Liver (tissue), 9 donors: ENCODE results near the gene CFAP97D2. TPM values are rescaled to one million over a fixed set of nuclear protein-coding genes. Genes with fewer than 3 reads are reported as not detected.
"Not testable (repeated sequence)": the region's sequence is repeated elsewhere in the genome, so short reads cannot be mapped to it uniquely, and the experiment has no call there.

ENCODE experiments used
- DNase-seq: peaks from one replicate; pipeline ENCODE4 v3.0.0-alpha.2; 2017; ENCODE audit warnings: low spot score
- H3K27ac ChIP-seq, 2 donors: one replicate each; pipeline ENCODE4 v1.7.0; 2013; ENCODE audit warnings: inconsistent platforms in 2 of 2, low read length in 2 of 2, control low read depth in 1 of 2, low read depth in 1 of 2, mild to moderate bottlenecking in 1 of 2
- H3K27me3 ChIP-seq, 4 donors: one replicate each; pipeline versions ENCODE4 v1.6.1 to v1.7.0; 2013; ENCODE audit warnings: low read length in 3 of 4, inconsistent platforms in 1 of 4, mild to moderate bottlenecking in 1 of 4, moderate library complexity in 1 of 4; ENCODE audit not compliant: control insufficient read depth in 4 of 4, insufficient read depth in 4 of 4
- H3K36me3 ChIP-seq, 4 donors: one replicate each; pipeline versions ENCODE4 v1.6.1 to v1.7.0; 2013; ENCODE audit warnings: low read length in 3 of 4, mild to moderate bottlenecking in 3 of 4, low read depth in 1 of 4, moderate library complexity in 1 of 4; ENCODE audit not compliant: control insufficient read depth in 4 of 4, insufficient read depth in 3 of 4
- H3K4me1 ChIP-seq, 4 donors: one replicate each; pipeline versions ENCODE4 v1.6.1 to v1.7.0; 2013; ENCODE audit warnings: low read length in 3 of 4, mild to moderate bottlenecking in 3 of 4, moderate library complexity in 1 of 4; ENCODE audit not compliant: control insufficient read depth in 4 of 4, insufficient read depth in 4 of 4
- H3K4me3 ChIP-seq, 3 donors: one replicate each; pipeline versions ENCODE4 v1.6.1 to v1.7.0; 2013; ENCODE audit warnings: low read length in 3 of 3, control low read depth in 1 of 3, low read depth in 1 of 3, mild to moderate bottlenecking in 1 of 3
- H3K9ac ChIP-seq, 2 donors: one replicate each; pipeline ENCODE4 v1.7.0; 2013; ENCODE audit warnings: low read length in 2 of 2, mild to moderate bottlenecking in 2 of 2, moderate library complexity in 2 of 2, control low read depth in 1 of 2, low read depth in 1 of 2
- H3K9me3 ChIP-seq, 4 donors: one replicate each; pipeline versions ENCODE4 v1.6.1 to v1.7.0; 2013; ENCODE audit warnings: low read length in 3 of 4; ENCODE audit not compliant: control insufficient read depth in 4 of 4
- EGR1 ChIP-seq, 2 donors: IDR thresholded peaks; 2 replicates each; pipeline ENCODE4 v1.6.1; 2016 to 2018; ENCODE audit warnings: antibody characterized with exemption in 2 of 2, low read depth in 2 of 2
- FOXA1 ChIP-seq: IDR thresholded peaks from 2 replicates; pipeline ENCODE4 v1.6.1; 2016; ENCODE audit warnings: antibody characterized with exemption
- FOXA2 ChIP-seq: IDR thresholded peaks from 2 replicates; pipeline ENCODE4 v1.6.1; 2016; ENCODE audit warnings: antibody characterized with exemption
- HNF4A ChIP-seq, 2 donors: conservative IDR thresholded peaks; 2 replicates each; pipeline ENCODE4 v1.6.1; 2016; ENCODE audit warnings: antibody characterized with exemption in 2 of 2, mild to moderate bottlenecking in 2 of 2
- JUND ChIP-seq, 2 donors: IDR thresholded peaks; 2 replicates each; pipeline ENCODE4 v1.6.1; 2016; ENCODE audit warnings: antibody characterized with exemption in 2 of 2
- NR2F2 ChIP-seq: IDR thresholded peaks from 2 replicates; pipeline ENCODE4 v1.6.1; 2016; ENCODE audit warnings: antibody characterized with exemption
- RAD21 ChIP-seq, 2 donors: IDR thresholded peaks; 2 replicates each; pipeline ENCODE4 v1.6.1; 2016; ENCODE audit warnings: antibody characterized with exemption in 2 of 2, mild to moderate bottlenecking in 2 of 2
- RXRA ChIP-seq, 2 donors: IDR thresholded peaks; 2 replicates each; pipeline ENCODE4 v1.6.1; 2017 to 2018; ENCODE audit warnings: antibody characterized with exemption in 2 of 2, mild to moderate bottlenecking in 1 of 2
- SP1 ChIP-seq: IDR thresholded peaks from 2 replicates; pipeline ENCODE4 v1.6.1; 2018; ENCODE audit warnings: antibody characterized with exemption, mild to moderate bottlenecking
- TAF1 ChIP-seq: conservative IDR thresholded peaks from 2 replicates; pipeline ENCODE4 v1.6.1; 2016; ENCODE audit warnings: antibody characterized with exemption, mild to moderate bottlenecking
- YY1 ChIP-seq: IDR thresholded peaks from 2 replicates; pipeline ENCODE4 v1.6.1; 2016; ENCODE audit warnings: antibody characterized with exemption, mild to moderate bottlenecking
- WGBS: extraction: QIAGEN DNeasy Blood & Tissue Kit; methylation state at CpG from one replicate; pipeline ENCODE4 v1.1.7; 2013; 5-methylcytosine and 5-hydroxymethylcytosine counted together
- polyA plus RNA-seq, 2 donors: library from polyadenylated mRNA; stranded (reverse) in 1 of 2; unstranded in 1 of 2; fragments of 200-250 nt in 1 of 2; fragments of >200 nt in 1 of 2; fragmentation: Nextera tagmentation in 1 of 2; extraction: Ambion mirVana in 1 of 2; gene quantifications; one replicate each; pipeline versions ENCODE4 v1.2.1 to v1.2.3, GENCODE V29; 2013 to 2015
- total RNA-seq, 2 donors: library from RNA; depleted of rRNA; stranded (reverse); fragments of >200 nt; gene quantifications; one replicate each; pipeline ENCODE4 v1.2.3, GENCODE V29; 2014
- TF ChIP-seq, protein P1 (sequence below): IDR thresholded peaks from 2 replicates; pipeline ENCODE4 v1.6.1; 2016; ENCODE audit warnings: antibody characterized with exemption
- TF ChIP-seq, protein P2 (sequence below): IDR thresholded peaks from 2 replicates; pipeline ENCODE4 v1.6.1; 2016; ENCODE audit warnings: antibody characterized with exemption
- TF ChIP-seq, protein P3 (sequence below): fragments of 150-350 bp; IDR thresholded peaks from 2 replicates; pipeline ENCODE4 v1.5.1; 2017; ENCODE audit warnings: improper control_type of control experiment, low read depth, low read length; ENCODE audit not compliant: missing input control
- TF ChIP-seq, protein P4 (sequence below): IDR thresholded peaks from 2 replicates; pipeline ENCODE4 v1.6.1; 2016; ENCODE audit warnings: antibody characterized with exemption, mild to moderate bottlenecking
- TF ChIP-seq, protein P5 (sequence below): IDR thresholded peaks from 2 replicates; pipeline ENCODE4 v1.6.1; 2016; ENCODE audit warnings: antibody characterized with exemption
- donor health status: healthy.
- donor health status: healthy.
- donor health status: healthy.
- donor health status: healthy.
- donor health status: healthy.

CFAP97D2 gene
- total and polyA plus RNA-seq, 4 donors = not detected

DNA sequence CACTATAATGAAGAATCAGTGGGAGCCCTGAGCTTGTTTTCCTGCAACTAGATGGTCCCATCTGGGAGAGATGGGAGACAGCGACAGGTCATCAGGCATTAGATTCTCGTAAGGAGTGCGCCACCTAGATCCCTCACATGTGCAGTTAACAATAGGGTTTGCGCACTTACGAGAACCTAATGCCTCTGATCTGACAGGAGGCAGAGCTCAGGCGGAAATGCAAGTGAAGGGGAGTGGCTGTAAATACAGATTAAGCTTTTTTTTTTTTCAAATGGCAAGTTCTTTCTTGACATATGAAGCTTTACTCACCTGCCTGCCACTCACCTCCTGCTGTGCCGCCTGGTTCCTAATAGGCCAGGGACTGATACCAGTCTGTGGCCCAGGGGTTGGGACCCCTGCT is 70.0 kb downstream of the CFAP97D2 start (continued):
- TF ChIP-seq, protein P1, sequence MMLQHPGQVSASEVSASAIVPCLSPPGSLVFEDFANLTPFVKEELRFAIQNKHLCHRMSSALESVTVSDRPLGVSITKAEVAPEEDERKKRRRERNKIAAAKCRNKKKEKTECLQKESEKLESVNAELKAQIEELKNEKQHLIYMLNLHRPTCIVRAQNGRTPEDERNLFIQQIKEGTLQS = no peak
- no peak for TF ChIP-seq FOXA2
- TF ChIP-seq, protein P2, sequence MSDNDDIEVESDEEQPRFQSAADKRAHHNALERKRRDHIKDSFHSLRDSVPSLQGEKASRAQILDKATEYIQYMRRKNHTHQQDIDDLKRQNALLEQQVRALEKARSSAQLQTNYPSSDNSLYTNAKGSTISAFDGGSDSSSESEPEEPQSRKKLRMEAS = no peak
- no peak for TF ChIP-seq RXRA (IDR thresholded peaks at IDR 0.05)
- no peak for TF ChIP-seq FOXA1
- TF ChIP-seq TAF1 = no peak
- TF ChIP-seq EGR1 (IDR thresholded peaks at IDR 0.05; ENCODE audit: low read depth in 2 of 2) = no peak
- TF ChIP-seq SP1 = no peak

DNA sequence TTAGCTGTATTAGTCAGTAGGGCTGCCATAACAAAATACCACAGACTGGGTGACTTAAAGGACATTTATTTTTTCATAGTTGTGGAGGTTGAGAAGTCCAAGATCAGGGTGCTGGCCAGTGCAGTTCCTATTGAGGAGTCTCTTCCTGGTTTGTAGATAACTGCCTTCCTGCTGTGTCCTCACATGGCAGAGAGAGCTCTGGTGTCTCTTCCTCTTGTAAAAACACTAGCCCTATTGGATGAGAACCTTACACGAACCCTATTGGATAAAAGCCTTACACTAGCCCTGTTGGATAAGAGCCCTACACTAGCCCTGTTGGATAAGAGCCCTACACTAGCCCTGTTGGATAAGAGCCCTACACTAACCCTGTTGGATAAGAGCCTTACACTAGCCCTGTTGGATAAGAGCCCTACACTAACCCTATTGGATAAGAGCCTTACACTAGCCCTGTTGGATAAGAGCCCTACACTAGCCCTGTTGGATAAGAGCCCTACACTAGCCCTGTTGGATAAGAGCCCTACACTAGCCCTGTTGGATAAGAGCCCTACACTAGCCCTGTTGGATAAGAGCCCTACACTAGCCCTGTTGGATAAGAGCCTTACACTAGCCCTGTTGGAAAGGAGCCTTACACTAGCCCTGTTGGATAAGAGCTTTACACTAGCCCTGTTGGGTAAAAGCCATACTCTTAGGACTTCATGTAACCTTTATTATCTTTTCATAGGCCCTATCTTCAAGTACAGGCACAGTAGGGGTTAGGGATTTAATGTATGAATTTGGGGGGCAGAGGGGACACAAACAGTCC is 72.8 kb downstream of the CFAP97D2 start:
- not testable (repeated sequence) for H3K4me1 ChIP-seq, H3K4me3 ChIP-seq, DNase-seq, H3K27ac ChIP-seq, H3K9me3 ChIP-seq, H3K27me3 ChIP-seq, H3K9ac ChIP-seq
- peaks cover 15 to 67% (median 60%) of the 10 kb centered on the region in 4 donors for H3K36me3 ChIP-seq
- WGBS = 90% methylated on average over 1 of the region's 1 CpG

DNA sequence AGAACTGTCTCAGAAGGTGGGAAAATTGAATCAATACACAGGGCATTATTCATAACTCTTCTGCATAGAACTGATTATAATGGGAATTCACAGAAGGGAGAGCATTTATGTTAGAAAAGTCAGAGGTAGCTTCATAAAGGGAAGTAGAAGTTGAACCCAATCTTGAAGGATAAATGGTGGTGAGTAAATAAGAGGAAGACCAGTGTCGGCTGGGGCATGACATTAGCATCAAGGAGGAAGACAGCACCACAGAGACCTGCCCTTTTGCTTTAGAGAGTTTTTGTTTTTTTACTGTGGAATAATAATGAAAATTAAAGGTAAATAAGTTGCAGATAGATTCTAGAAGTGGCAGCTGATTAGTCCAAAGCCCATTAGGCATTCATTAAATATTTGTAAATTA is 77.5 kb downstream of the CFAP97D2 start:
- no peak for DNase-seq
- WGBS = 80% methylated on average over 1 of the region's 1 CpG
- H3K27me3 ChIP-seq = no peaks in the 10 kb centered on the region
- TF ChIP-seq RXRA (IDR thresholded peaks at IDR 0.05) (no peak), NR2F2 (no peak), RAD21 (IDR thresholded peaks at IDR 0.05) (no peak), EGR1 (IDR thresholded peaks at IDR 0.05; ENCODE audit: low read depth in 2 of 2) (no peak), YY1 (no peak), JUND (IDR thresholded peaks at IDR 0.05) (no peak), HNF4A (conservative IDR thresholded peaks at IDR 0.05) (no peak), TAF1 (no peak), FOXA1 (no peak)
- TF ChIP-seq, protein P3, sequence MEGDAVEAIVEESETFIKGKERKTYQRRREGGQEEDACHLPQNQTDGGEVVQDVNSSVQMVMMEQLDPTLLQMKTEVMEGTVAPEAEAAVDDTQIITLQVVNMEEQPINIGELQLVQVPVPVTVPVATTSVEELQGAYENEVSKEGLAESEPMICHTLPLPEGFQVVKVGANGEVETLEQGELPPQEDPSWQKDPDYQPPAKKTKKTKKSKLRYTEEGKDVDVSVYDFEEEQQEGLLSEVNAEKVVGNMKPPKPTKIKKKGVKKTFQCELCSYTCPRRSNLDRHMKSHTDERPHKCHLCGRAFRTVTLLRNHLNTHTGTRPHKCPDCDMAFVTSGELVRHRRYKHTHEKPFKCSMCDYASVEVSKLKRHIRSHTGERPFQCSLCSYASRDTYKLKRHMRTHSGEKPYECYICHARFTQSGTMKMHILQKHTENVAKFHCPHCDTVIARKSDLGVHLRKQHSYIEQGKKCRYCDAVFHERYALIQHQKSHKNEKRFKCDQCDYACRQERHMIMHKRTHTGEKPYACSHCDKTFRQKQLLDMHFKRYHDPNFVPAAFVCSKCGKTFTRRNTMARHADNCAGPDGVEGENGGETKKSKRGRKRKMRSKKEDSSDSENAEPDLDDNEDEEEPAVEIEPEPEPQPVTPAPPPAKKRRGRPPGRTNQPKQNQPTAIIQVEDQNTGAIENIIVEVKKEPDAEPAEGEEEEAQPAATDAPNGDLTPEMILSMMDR = no peak
- TF ChIP-seq, protein P4, sequence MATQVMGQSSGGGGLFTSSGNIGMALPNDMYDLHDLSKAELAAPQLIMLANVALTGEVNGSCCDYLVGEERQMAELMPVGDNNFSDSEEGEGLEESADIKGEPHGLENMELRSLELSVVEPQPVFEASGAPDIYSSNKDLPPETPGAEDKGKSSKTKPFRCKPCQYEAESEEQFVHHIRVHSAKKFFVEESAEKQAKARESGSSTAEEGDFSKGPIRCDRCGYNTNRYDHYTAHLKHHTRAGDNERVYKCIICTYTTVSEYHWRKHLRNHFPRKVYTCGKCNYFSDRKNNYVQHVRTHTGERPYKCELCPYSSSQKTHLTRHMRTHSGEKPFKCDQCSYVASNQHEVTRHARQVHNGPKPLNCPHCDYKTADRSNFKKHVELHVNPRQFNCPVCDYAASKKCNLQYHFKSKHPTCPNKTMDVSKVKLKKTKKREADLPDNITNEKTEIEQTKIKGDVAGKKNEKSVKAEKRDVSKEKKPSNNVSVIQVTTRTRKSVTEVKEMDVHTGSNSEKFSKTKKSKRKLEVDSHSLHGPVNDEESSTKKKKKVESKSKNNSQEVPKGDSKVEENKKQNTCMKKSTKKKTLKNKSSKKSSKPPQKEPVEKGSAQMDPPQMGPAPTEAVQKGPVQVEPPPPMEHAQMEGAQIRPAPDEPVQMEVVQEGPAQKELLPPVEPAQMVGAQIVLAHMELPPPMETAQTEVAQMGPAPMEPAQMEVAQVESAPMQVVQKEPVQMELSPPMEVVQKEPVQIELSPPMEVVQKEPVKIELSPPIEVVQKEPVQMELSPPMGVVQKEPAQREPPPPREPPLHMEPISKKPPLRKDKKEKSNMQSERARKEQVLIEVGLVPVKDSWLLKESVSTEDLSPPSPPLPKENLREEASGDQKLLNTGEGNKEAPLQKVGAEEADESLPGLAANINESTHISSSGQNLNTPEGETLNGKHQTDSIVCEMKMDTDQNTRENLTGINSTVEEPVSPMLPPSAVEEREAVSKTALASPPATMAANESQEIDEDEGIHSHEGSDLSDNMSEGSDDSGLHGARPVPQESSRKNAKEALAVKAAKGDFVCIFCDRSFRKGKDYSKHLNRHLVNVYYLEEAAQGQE = no peak
- TF ChIP-seq, protein P5, sequence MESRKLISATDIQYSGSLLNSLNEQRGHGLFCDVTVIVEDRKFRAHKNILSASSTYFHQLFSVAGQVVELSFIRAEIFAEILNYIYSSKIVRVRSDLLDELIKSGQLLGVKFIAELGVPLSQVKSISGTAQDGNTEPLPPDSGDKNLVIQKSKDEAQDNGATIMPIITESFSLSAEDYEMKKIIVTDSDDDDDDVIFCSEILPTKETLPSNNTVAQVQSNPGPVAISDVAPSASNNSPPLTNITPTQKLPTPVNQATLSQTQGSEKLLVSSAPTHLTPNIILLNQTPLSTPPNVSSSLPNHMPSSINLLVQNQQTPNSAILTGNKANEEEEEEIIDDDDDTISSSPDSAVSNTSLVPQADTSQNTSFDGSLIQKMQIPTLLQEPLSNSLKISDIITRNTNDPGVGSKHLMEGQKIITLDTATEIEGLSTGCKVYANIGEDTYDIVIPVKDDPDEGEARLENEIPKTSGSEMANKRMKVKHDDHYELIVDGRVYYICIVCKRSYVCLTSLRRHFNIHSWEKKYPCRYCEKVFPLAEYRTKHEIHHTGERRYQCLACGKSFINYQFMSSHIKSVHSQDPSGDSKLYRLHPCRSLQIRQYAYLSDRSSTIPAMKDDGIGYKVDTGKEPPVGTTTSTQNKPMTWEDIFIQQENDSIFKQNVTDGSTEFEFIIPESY = no peak
- TF ChIP-seq, protein P1 = no peak
- TF ChIP-seq, protein P2 = no peak
- H3K9me3 ChIP-seq = no peaks in the 10 kb centered on the region
- no peak overlapping the region for H3K27ac ChIP-seq
- no peak overlapping the region for H3K4me3 ChIP-seq
- H3K4me1 ChIP-seq = no peaks in the 10 kb centered on the region
- peaks cover 18 to 72% (median 60%) of the 10 kb centered on the region in 4 donors for H3K36me3 ChIP-seq
- no peak overlapping the region for H3K9ac ChIP-seq
